Measurements from ENCODE around the gene PAPSS2. TPM values are rescaled to one million over a fixed set of nuclear protein-coding genes. Genes with fewer than 3 reads are reported as not detected.

The PAPSS2 gene
- total and polyA plus RNA-seq, 2 donors (not counting 1 experiment from before 2014, with no cell fraction given), result 102 to 286 TPM

GRCh38 chr10:87669752-87670151, 10.1 kb downstream of the PAPSS2 start:
- no peak overlapping the region for H3K9ac ChIP-seq (ENCODE audit: insufficient read depth, low read length)
- no peak for TF ChIP-seq EZH2 (IDR thresholded peaks at IDR 0.05; ENCODE audit: low read length, missing control alignments)
- TF ChIP-seq, protein P1, sequence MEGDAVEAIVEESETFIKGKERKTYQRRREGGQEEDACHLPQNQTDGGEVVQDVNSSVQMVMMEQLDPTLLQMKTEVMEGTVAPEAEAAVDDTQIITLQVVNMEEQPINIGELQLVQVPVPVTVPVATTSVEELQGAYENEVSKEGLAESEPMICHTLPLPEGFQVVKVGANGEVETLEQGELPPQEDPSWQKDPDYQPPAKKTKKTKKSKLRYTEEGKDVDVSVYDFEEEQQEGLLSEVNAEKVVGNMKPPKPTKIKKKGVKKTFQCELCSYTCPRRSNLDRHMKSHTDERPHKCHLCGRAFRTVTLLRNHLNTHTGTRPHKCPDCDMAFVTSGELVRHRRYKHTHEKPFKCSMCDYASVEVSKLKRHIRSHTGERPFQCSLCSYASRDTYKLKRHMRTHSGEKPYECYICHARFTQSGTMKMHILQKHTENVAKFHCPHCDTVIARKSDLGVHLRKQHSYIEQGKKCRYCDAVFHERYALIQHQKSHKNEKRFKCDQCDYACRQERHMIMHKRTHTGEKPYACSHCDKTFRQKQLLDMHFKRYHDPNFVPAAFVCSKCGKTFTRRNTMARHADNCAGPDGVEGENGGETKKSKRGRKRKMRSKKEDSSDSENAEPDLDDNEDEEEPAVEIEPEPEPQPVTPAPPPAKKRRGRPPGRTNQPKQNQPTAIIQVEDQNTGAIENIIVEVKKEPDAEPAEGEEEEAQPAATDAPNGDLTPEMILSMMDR (conservative IDR thresholded peaks at IDR 0.05 in 1 of 2, IDR thresholded peaks at IDR 0.05 in 1 of 2; ENCODE audit: low read depth in 1 of 2, low read length in 2 of 2), result no peak
- no peak overlapping the region for H3K4me3 ChIP-seq (replicated peaks in 1 of 4; ENCODE audit: control extremely low read depth in 1 of 4, insufficient read depth in 1 of 4, low read depth in 3 of 4, low read length in 4 of 4)
- peaks cover 71% of the 10 kb centered on the region for H3K79me2 ChIP-seq (ENCODE audit: control insufficient read depth, insufficient read depth, low read length)
- no peak for DNase-seq (ENCODE audit: low read depth in 2 of 2)
- H3K27me3 ChIP-seq (ENCODE audit: control insufficient read depth, insufficient read depth, low read length), result no peaks in the 10 kb centered on the region
- H3K4me2 ChIP-seq (ENCODE audit: extremely low read depth, insufficient read depth, low read length), result no peak overlapping the region
- H4K20me1 ChIP-seq (ENCODE audit: control insufficient read depth, extremely low read depth, insufficient read depth, low read length), result no peaks in the 10 kb centered on the region
- peaks cover 4% of the 10 kb centered on the region for H3K36me3 ChIP-seq (ENCODE audit: control insufficient read depth, insufficient read depth, low read length)
- no peaks in the 10 kb centered on the region for H3K9me3 ChIP-seq (ENCODE audit: control insufficient read depth, insufficient read depth, low read depth, low read length)
- peaks cover 3% of the 10 kb centered on the region for H3K4me1 ChIP-seq (ENCODE audit: control insufficient read depth, extremely low read depth, insufficient read depth, low read length)
- no peak overlapping the region for H2AFZ ChIP-seq (ENCODE audit: low read length)
- no peak overlapping the region for H3K27ac ChIP-seq (ENCODE audit: insufficient read depth, low read length)

DNA sequence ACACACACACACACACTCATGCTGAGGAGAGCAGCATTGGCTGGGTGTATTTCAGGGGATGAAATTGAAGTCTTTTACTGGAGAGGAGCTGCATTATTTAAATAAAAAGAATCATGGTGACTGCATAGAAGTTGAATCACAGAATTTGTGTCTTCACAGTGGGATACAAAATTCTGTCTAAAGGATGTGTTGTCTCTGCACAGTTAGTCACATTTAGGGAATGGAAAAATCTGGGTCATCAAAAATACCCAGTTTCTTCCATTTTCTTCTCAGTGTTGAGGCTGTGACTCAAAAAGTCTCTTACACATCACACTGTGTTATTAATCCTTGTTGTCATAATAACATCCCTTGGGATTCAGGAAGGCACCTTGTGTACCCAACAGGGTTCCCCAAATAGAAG, 10.9 kb downstream of the PAPSS2 start:
- peaks cover 68% of the 10 kb centered on the region for H3K79me2 ChIP-seq (ENCODE audit: control insufficient read depth, insufficient read depth, low read length)
- no peak overlapping the region for H3K27ac ChIP-seq (ENCODE audit: insufficient read depth, low read length)
- H3K9ac ChIP-seq (ENCODE audit: insufficient read depth, low read length), result no peak overlapping the region

DNA sequence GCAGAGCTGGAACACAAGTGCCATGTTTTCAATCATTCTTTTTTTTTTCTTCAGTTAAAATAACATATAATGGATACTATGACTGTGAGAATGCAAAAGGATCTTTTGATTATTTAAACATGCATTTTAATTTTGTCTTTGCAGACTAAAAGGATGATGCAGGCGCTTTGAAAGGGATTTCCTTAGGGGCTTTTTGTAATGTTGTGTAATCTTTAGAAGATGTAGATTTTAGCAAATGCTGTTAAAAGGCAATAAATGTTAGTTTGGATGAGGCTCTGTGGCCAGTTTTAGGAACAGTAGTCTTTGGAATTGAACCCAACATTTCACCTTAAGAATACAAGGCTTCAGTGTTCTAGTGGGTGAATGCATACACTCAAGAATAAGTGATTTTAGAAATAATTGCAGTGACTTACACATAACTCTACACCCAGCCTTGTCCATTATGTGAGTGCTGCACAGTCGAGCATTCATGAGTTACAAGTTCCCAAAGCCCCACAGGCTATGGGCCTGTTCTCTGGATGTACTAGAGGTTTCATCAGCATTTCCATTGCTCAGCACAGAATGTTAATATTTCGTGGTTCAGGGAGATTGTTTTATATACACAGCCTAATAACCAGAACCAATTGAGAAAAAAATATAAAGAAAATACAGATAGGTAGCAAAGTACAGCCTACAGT, 11.6 kb downstream of the PAPSS2 start:
- no peak overlapping the region for H3K27ac ChIP-seq (ENCODE audit: insufficient read depth, low read length)
- peak in 1 of 2 donors; percentile 62 for DNase-seq (ENCODE audit: low read depth in 2 of 2)

More for the DNA sequence above, 10.9 kb downstream of the PAPSS2 start:
- Histone ChIP-seq H3K4me3 (replicated peaks in 1 of 4; ENCODE audit: control extremely low read depth in 1 of 4, insufficient read depth in 1 of 4, low read depth in 3 of 4, low read length in 4 of 4) (no peak overlapping the region), H2AFZ (ENCODE audit: low read length) (no peak overlapping the region), H3K4me1 (ENCODE audit: control insufficient read depth, extremely low read depth, insufficient read depth, low read length) (peaks cover 9% of the 10 kb centered on the region), H4K20me1 (ENCODE audit: control insufficient read depth, extremely low read depth, insufficient read depth, low read length) (no peaks in the 10 kb centered on the region), H3K27me3 (ENCODE audit: control insufficient read depth, insufficient read depth, low read length) (no peaks in the 10 kb centered on the region), H3K9me3 (ENCODE audit: control insufficient read depth, insufficient read depth, low read depth, low read length) (no peaks in the 10 kb centered on the region), H3K36me3 (ENCODE audit: control insufficient read depth, insufficient read depth, low read length) (peaks cover 4% of the 10 kb centered on the region), H3K4me2 (ENCODE audit: extremely low read depth, insufficient read depth, low read length) (no peak overlapping the region)
- TF ChIP-seq, protein P1 (conservative IDR thresholded peaks at IDR 0.05 in 1 of 2, IDR thresholded peaks at IDR 0.05 in 1 of 2; ENCODE audit: low read depth in 1 of 2, low read length in 2 of 2), result no peak
- TF ChIP-seq EZH2 (IDR thresholded peaks at IDR 0.05; ENCODE audit: low read length, missing control alignments), result no peak
- peak in 1 of 2 donors; percentile 25 for DNase-seq (ENCODE audit: low read depth in 2 of 2)

More for the DNA sequence above, 11.6 kb downstream of the PAPSS2 start:
- Histone ChIP-seq H2AFZ (ENCODE audit: low read length) (no peak overlapping the region), H3K4me3 (replicated peaks in 1 of 4; ENCODE audit: control extremely low read depth in 1 of 4, insufficient read depth in 1 of 4, low read depth in 3 of 4, low read length in 4 of 4) (no peak overlapping the region), H3K4me2 (ENCODE audit: extremely low read depth, insufficient read depth, low read length) (no peak overlapping the region), H3K27me3 (ENCODE audit: control insufficient read depth, insufficient read depth, low read length) (no peaks in the 10 kb centered on the region), H3K9me3 (ENCODE audit: control insufficient read depth, insufficient read depth, low read depth, low read length) (no peaks in the 10 kb centered on the region), H4K20me1 (ENCODE audit: control insufficient read depth, extremely low read depth, insufficient read depth, low read length) (no peaks in the 10 kb centered on the region), H3K9ac (ENCODE audit: insufficient read depth, low read length) (no peak overlapping the region), H3K36me3 (ENCODE audit: control insufficient read depth, insufficient read depth, low read length) (peaks cover 3% of the 10 kb centered on the region), H3K4me1 (ENCODE audit: control insufficient read depth, extremely low read depth, insufficient read depth, low read length) (peaks cover 13% of the 10 kb centered on the region), H3K79me2 (ENCODE audit: control insufficient read depth, insufficient read depth, low read length) (peaks cover 67% of the 10 kb centered on the region)
- TF ChIP-seq, protein P1 (conservative IDR thresholded peaks at IDR 0.05 in 1 of 2, IDR thresholded peaks at IDR 0.05 in 1 of 2; ENCODE audit: low read depth in 1 of 2, low read length in 2 of 2), result no peak
- no peak for TF ChIP-seq EZH2 (IDR thresholded peaks at IDR 0.05; ENCODE audit: low read length, missing control alignments)
